ENCODE data around the gene MESP2.

MESP2 gene

GRCh38 chr15:89807689-89808088 lies 31.6 kb downstream of the MESP2 start:
- Histone ChIP-seq H3K27ac (replicated peaks) (no peak overlapping the region), H3K4me3 (replicated peaks; ENCODE audit: insufficient read depth, low read length) (no peak overlapping the region), H3K27me3 (ENCODE audit: insufficient read depth, poor library complexity, severe bottlenecking) (no peaks in the 10 kb centered on the region)
- TF ChIP-seq CTCF (IDR thresholded peaks at IDR 0.05; ENCODE audit: insufficient read depth, low read length) (no peak), SPI1 (IDR thresholded peaks at IDR 0.05; ENCODE audit: borderline replicate concordance, low read depth) (no peak), GABPA (IDR thresholded peaks at IDR 0.05; ENCODE audit: low read depth) (no peak), POLR2AphosphoS5 (IDR thresholded peaks at IDR 0.05; ENCODE audit: low read depth) (no peak), REST (IDR thresholded peaks at IDR 0.05; ENCODE audit: insufficient replicate concordance, low read depth) (no peak)
- DNase-seq (ENCODE audit: low read depth in 1 of 2, low spot score in 1 of 2) = no peak

- H3K27me3 ChIP-seq (ENCODE audit: insufficient read depth, poor library complexity, severe bottlenecking) = no peaks in the 10 kb centered on the region
- H3K27ac ChIP-seq (replicated peaks) = no peak overlapping the region
- H3K4me3 ChIP-seq (replicated peaks; ENCODE audit: insufficient read depth, low read length) = no peak overlapping the region
- DNase-seq (ENCODE audit: low read depth in 1 of 2, low spot score in 1 of 2) = no peak
- TF ChIP-seq REST (IDR thresholded peaks at IDR 0.05; ENCODE audit: insufficient replicate concordance, low read depth) = no peak
- TF ChIP-seq POLR2AphosphoS5 (IDR thresholded peaks at IDR 0.05; ENCODE audit: low read depth) = peak; percentile 45
These were observed 32.2 kb downstream of the MESP2 start for GRCh38 chr15:89808160-89808870.

- no peak for TF ChIP-seq POLR2AphosphoS5 (IDR thresholded peaks at IDR 0.05; ENCODE audit: low read depth)
- no peak for TF ChIP-seq SPI1 (IDR thresholded peaks at IDR 0.05; ENCODE audit: borderline replicate concordance, low read depth)
- no peak for TF ChIP-seq GABPA (IDR thresholded peaks at IDR 0.05; ENCODE audit: low read depth)
- TF ChIP-seq REST (IDR thresholded peaks at IDR 0.05; ENCODE audit: insufficient replicate concordance, low read depth) = no peak
- Histone ChIP-seq H3K27me3 (ENCODE audit: insufficient read depth, poor library complexity, severe bottlenecking) (no peaks in the 10 kb centered on the region), H3K27ac (replicated peaks) (no peak overlapping the region), H3K4me3 (replicated peaks; ENCODE audit: insufficient read depth, low read length) (no peak overlapping the region)
- DNase-seq (ENCODE audit: low read depth in 1 of 2, low spot score in 1 of 2) = no peak
These were observed 33.1 kb downstream of the MESP2 start for GRCh38 chr15:89809093-89809786.

DNA sequence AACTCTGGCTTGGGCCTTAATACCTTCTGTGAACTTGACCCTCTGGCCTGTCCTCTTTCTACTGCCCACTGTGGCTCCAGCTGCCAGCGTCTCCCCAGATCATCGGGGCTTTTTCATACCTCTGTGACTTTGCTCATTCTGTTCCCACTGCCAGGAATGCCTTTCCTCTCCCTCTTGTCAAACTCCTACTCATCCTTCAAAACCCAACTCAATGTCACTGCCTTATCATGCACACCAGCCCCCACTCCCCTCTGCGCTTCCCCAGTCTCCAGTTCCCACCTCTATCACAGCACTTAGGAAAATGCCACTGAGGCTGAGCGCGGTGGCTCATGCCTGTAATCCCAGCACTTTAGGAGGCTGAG lies 33.6 kb downstream of the MESP2 start:
- TF ChIP-seq CTCF (IDR thresholded peaks at IDR 0.05; ENCODE audit: insufficient read depth, low read length) (no peak), GABPA (IDR thresholded peaks at IDR 0.05; ENCODE audit: low read depth) (no peak), POLR2AphosphoS5 (IDR thresholded peaks at IDR 0.05; ENCODE audit: low read depth) (no peak), REST (IDR thresholded peaks at IDR 0.05; ENCODE audit: insufficient replicate concordance, low read depth) (no peak), SPI1 (IDR thresholded peaks at IDR 0.05; ENCODE audit: borderline replicate concordance, low read depth) (no peak)
- Histone ChIP-seq H3K27ac (replicated peaks) (no peak overlapping the region), H3K4me3 (replicated peaks; ENCODE audit: insufficient read depth, low read length) (no peak overlapping the region), H3K27me3 (ENCODE audit: insufficient read depth, poor library complexity, severe bottlenecking) (no peaks in the 10 kb centered on the region)
- no peak for DNase-seq (ENCODE audit: low read depth in 1 of 2, low spot score in 1 of 2)
